Ascending aorta (tissue), 2 donors: ENCODE results near the gene NDUFA11. TPM values are rescaled to one million over a fixed set of nuclear protein-coding genes. Genes with fewer than 3 reads are reported as not detected.

Experiments
- DNase-seq, 2 donors: peaks; one replicate each; pipeline ENCODE4 v3.0.0-alpha.2; 2019; ENCODE audit warnings: low spot score in 2 of 2
- H3K27ac ChIP-seq, 2 donors: fragments of 200-600 bp; sonication (generic); one replicate each; pipeline ENCODE4 v1.5.1; 2016 to 2017; ENCODE audit warnings: mild to moderate bottlenecking in 1 of 2
- H3K27me3 ChIP-seq: fragments of 200-600 bp; sonication (generic); one replicate; pipeline ENCODE4 v1.5.1; 2017
- H3K36me3 ChIP-seq, 2 donors: fragments of 200-600 bp; sonication (generic); one replicate each; pipeline ENCODE4 v1.5.1; 2016
- H3K4me1 ChIP-seq, 2 donors: fragments of 200-600 bp; sonication (generic); one replicate each; pipeline ENCODE4 v1.5.1; 2016 to 2017; ENCODE audit warnings: mild to moderate bottlenecking in 1 of 2
- H3K4me3 ChIP-seq, 2 donors: fragments of 200-600 bp; sonication (generic); one replicate each; pipeline ENCODE4 v1.5.1; 2016 to 2017; ENCODE audit warnings: mild to moderate bottlenecking in 1 of 2
- H3K9me3 ChIP-seq, 2 donors: fragments of 200-600 bp; sonication (generic); one replicate each; pipeline ENCODE4 v1.5.1; 2016
- CTCF ChIP-seq, 3 experiments: fragments of 200-600 bp in 2 of 3; fragments of 450-650 bp in 1 of 3; sonication (generic) in 2 of 3; IDR thresholded peaks; one replicate each; pipeline ENCODE4 v1.5.1; 2016 to 2019; ENCODE audit warnings: antibody characterized with exemption in 3 of 3, mild to moderate bottlenecking in 1 of 3, moderate library complexity in 1 of 3
- intact Hi-C: fragments of 100-400 bp; cut with DNase I; formaldehyde crosslinking; loops from one replicate; pipeline ENCODE4 v1.15.1; 2023
- total RNA-seq: library from RNA; depleted of rRNA; stranded (reverse); fragments of >200 nt; gene quantifications from one replicate; pipeline ENCODE4 v1.1.0, GENCODE V29; 2016

Gene NDUFA11
- total RNA-seq = 205 TPM

GRCh38 chr19:5903624-5904351 lies at the start of gene NDUFA11:
TSS of gene NDUFA11 (minus strand) at chr19:5903790. CDS start at chr19:5903708, 82 bp downstream.
- H3K36me3 ChIP-seq = peaks cover 0 to 5% of the 10 kb centered on the region in 2 donors
- H3K4me1 ChIP-seq = peaks cover 5 to 25% of the 10 kb centered on the region in 2 donors
- no peaks in the 10 kb centered on the region for H3K27me3 ChIP-seq
- peak in 1 of 2 donors; percentile 100 for DNase-seq
- TF ChIP-seq CTCF (IDR thresholded peaks at IDR 0.05) = no peak
- H3K9me3 ChIP-seq = no peaks in the 10 kb centered on the region
- H3K4me3 ChIP-seq = peak within 1 kb of the TSS; percentile 98 to 99
- peak within 1 kb of the TSS; percentile 63 to 93 for H3K27ac ChIP-seq
- intact Hi-C loops = loop anchor here (1.0 to 10.0 kb wide), 9 partner anchors 51 to 841 kb away; partner anchors contain the start of genes ALKBH7, HSD11B1L, KHSRP and MICOS13

- Histone ChIP-seq H3K27ac (peak overlapping the region; percentile 74 to 77), H3K36me3 (no peaks in the 10 kb centered on the region), H3K27me3 (no peaks in the 10 kb centered on the region), H3K9me3 (no peaks in the 10 kb centered on the region), H3K4me3 (peak overlapping the region in 1 of 2 donors; percentile 49), H3K4me1 (peaks cover 18 to 56% of the 10 kb centered on the region in 2 donors)
- no peak for DNase-seq
- intact Hi-C loops = no loop called here
- no peak for TF ChIP-seq CTCF (IDR thresholded peaks at IDR 0.05)
Observed at GRCh38 chr19:5953030-5953589, 49.5 kb upstream of the NDUFA11 start.

- DNase-seq = no peak
- no peak for TF ChIP-seq CTCF (IDR thresholded peaks at IDR 0.05)
- intact Hi-C loops = no loop called here
- H3K27ac ChIP-seq = peak overlapping the region; percentile 74 to 77
- H3K27me3 ChIP-seq = no peaks in the 10 kb centered on the region
- no peaks in the 10 kb centered on the region for H3K36me3 ChIP-seq
- no peaks in the 10 kb centered on the region for H3K9me3 ChIP-seq
- no peak overlapping the region for H3K4me3 ChIP-seq
- H3K4me1 ChIP-seq = peaks cover 18 to 57% of the 10 kb centered on the region in 2 donors
Observed at GRCh38 chr19:5952193-5953029, 48.8 kb upstream of the NDUFA11 start.

GRCh38 chr19:5951338-5951861 lies 47.8 kb upstream of the NDUFA11 start:
- no peak for TF ChIP-seq CTCF (IDR thresholded peaks at IDR 0.05)
- DNase-seq = no peak
- H3K4me1 ChIP-seq = peaks cover 18 to 54% of the 10 kb centered on the region in 2 donors
- no peak overlapping the region for H3K4me3 ChIP-seq
- no peaks in the 10 kb centered on the region for H3K36me3 ChIP-seq
- no peaks in the 10 kb centered on the region for H3K27me3 ChIP-seq
- intact Hi-C loops = no loop called here
- H3K27ac ChIP-seq = peak overlapping the region; percentile 42 to 74
- no peaks in the 10 kb centered on the region for H3K9me3 ChIP-seq

- Histone ChIP-seq H3K9me3 (no peaks in the 10 kb centered on the region), H3K4me1 (peaks cover 18 to 54% of the 10 kb centered on the region in 2 donors), H3K27me3 (no peaks in the 10 kb centered on the region), H3K36me3 (peaks cover 0 to 1% of the 10 kb centered on the region in 2 donors), H3K4me3 (no peak overlapping the region), H3K27ac (peak overlapping the region in 1 of 2 donors; percentile 74)
- no peak for TF ChIP-seq CTCF (IDR thresholded peaks at IDR 0.05)
- intact Hi-C loops = no loop called here
- no peak for DNase-seq
Observed at GRCh38 chr19:5950741-5951140, 47.2 kb upstream of the NDUFA11 start.
